Muscle layer of duodenum (tissue), 2 donors: ENCODE results near the gene MRPS18A.

Experiments
- H3K27ac ChIP-seq: one replicate; pipeline ENCODE4 v1.7.0; 2013; ENCODE audit warnings: mild to moderate bottlenecking, low read length
- H3K27me3 ChIP-seq: one replicate; pipeline ENCODE4 v1.7.0; 2013; ENCODE audit warnings: low read depth, mild to moderate bottlenecking, control low read depth, low read length
- H3K36me3 ChIP-seq, 2 donors: one replicate each; pipeline ENCODE4 v1.7.0; 2013; ENCODE audit warnings: low read length in 2 of 2, control low read depth in 1 of 2, mild to moderate bottlenecking in 1 of 2; ENCODE audit not compliant: insufficient read depth in 2 of 2, control insufficient read depth in 1 of 2
- H3K4me1 ChIP-seq, 2 donors: one replicate each; pipeline ENCODE4 v1.7.0; 2013; ENCODE audit warnings: low read length in 2 of 2, mild to moderate bottlenecking in 2 of 2, control low read depth in 1 of 2, moderate library complexity in 1 of 2; ENCODE audit not compliant: insufficient read depth in 2 of 2, control insufficient read depth in 1 of 2
- H3K4me3 ChIP-seq, 2 donors: one replicate each; pipeline ENCODE4 v1.7.0; 2013; ENCODE audit warnings: low read length in 2 of 2, low read depth in 1 of 2, mild to moderate bottlenecking in 1 of 2
- H3K9me3 ChIP-seq, 2 donors: one replicate each; pipeline ENCODE4 v1.7.0; 2013; ENCODE audit warnings: low read length in 2 of 2, control low read depth in 1 of 2, mild to moderate bottlenecking in 1 of 2; ENCODE audit not compliant: control insufficient read depth in 1 of 2
- donor health status: healthy.

MRPS18A gene

GRCh38 chr6:43725643-43726580, 38.3 kb upstream of the MRPS18A start:
- H3K4me1 ChIP-seq: peaks cover 0 to 7% of the 10 kb centered on the region in 2 donors
- no peaks in the 10 kb centered on the region for H3K27me3 ChIP-seq
- no peak overlapping the region for H3K4me3 ChIP-seq
- no peaks in the 10 kb centered on the region for H3K36me3 ChIP-seq
- no peaks in the 10 kb centered on the region for H3K9me3 ChIP-seq
- no peak overlapping the region for H3K27ac ChIP-seq

- Histone ChIP-seq H3K36me3 (no peaks in the 10 kb centered on the region), H3K27ac (no peak overlapping the region), H3K27me3 (no peaks in the 10 kb centered on the region), H3K4me1 (peaks cover 0 to 7% of the 10 kb centered on the region in 2 donors), H3K4me3 (no peak overlapping the region), H3K9me3 (no peaks in the 10 kb centered on the region)
Observed at GRCh38 chr6:43724914-43725642, 37.5 kb upstream of the MRPS18A start.

DNA sequence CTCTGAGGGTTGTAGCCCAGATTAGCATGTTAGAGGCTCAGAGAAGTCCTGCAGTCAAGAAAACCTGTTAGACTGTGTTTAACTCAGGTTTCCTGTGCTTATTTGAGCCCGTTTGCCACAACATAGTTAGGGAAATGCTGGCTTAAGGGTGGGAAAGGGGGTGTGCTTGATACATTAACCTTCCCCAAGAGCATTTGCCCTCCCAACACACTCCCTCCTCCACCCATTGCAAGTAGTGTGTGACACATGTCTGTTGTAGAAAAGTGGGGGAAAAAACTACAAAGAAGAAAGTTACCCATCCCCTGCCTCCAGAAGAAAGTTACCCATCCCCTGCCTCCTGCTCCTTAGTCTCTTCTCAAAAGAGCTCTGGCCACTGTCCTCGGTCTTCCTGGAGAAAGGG, 36.8 kb upstream of the MRPS18A start:
- no peaks in the 10 kb centered on the region for H3K27me3 ChIP-seq
- H3K4me3 ChIP-seq: no peak overlapping the region
- no peak overlapping the region for H3K27ac ChIP-seq
- H3K36me3 ChIP-seq: no peaks in the 10 kb centered on the region
- peaks cover 0 to 7% of the 10 kb centered on the region in 2 donors for H3K4me1 ChIP-seq
- no peaks in the 10 kb centered on the region for H3K9me3 ChIP-seq

DNA sequence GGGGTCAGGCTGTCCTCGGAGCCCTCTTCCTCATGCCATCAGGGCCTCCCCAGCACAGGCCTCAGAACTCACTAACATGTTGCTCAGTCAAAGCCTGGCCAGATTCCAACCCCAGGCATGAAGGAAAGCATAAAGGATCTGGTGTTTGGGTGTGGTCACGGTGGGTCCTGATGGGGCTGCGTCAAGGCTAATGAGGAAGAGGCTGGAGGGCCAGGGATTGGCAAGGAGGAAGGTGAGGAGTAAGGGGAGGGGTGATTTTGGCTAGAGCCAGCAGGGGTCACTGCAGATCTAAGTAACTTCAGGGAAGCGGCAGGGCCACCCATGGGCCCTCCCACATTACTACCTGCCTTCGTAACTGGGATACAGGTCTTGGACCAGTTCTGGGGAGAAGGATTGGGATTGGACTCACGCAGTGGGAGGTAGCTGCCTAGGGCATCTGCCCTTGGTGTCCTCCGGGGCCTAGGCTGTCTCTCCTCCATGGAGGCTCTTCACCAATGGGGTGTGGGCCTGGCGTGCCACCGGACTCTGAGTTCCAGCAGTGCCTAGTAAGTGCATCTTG, 36.2 kb upstream of the MRPS18A start:
- Histone ChIP-seq H3K4me1 (peaks cover 0 to 7% of the 10 kb centered on the region in 2 donors), H3K9me3 (no peaks in the 10 kb centered on the region), H3K36me3 (no peaks in the 10 kb centered on the region), H3K4me3 (no peak overlapping the region), H3K27me3 (no peaks in the 10 kb centered on the region), H3K27ac (no peak overlapping the region)

DNA sequence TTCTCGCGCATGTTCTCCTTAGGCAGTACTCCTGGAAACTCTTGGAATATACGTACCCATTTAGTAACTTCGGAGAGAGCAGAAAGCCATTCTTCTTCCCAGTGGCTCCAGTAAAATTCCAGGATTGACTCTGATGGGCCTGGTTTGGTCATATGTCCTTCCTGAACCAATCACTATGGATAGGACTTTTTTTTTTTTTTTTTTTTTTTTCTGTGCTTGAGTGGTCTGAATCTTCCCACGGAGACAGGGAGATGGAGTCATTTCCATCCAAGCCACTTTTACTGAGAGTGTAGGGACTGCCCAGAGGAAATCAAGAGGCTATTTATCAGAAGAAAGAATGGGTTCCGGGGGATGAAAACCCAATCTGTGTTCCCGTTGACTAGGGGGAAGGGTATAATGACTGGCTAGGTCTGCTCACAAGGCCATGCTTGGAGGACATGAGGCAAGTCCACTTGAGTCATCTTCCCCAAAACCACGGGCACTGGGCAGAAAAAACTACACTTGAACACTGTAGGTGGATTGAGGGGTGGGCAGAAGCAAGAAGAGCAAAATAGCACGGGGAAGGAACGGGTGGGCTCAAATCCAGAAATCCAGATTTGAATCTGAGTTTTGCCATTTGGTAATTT, 35.4 kb upstream of the MRPS18A start:
- no peaks in the 10 kb centered on the region for H3K36me3 ChIP-seq
- no peak overlapping the region for H3K4me3 ChIP-seq
- no peak overlapping the region for H3K27ac ChIP-seq

GRCh38 chr6:43720999-43721398, 33.4 kb upstream of the MRPS18A start:
- Histone ChIP-seq H3K27me3 (no peaks in the 10 kb centered on the region), H3K4me1 (peaks cover 0 to 10% of the 10 kb centered on the region in 2 donors)

More for the DNA sequence above, 35.4 kb upstream of the MRPS18A start:
- no peaks in the 10 kb centered on the region for H3K9me3 ChIP-seq
- no peaks in the 10 kb centered on the region for H3K27me3 ChIP-seq
- peaks cover 0 to 7% of the 10 kb centered on the region in 2 donors for H3K4me1 ChIP-seq

GRCh38 chr6:43719511-43719910, 31.9 kb upstream of the MRPS18A start:
- H3K9me3 ChIP-seq: no peaks in the 10 kb centered on the region
- no peaks in the 10 kb centered on the region for H3K36me3 ChIP-seq
- H3K4me3 ChIP-seq: no peak overlapping the region
- peaks cover 0 to 4% of the 10 kb centered on the region in 2 donors for H3K4me1 ChIP-seq
- no peaks in the 10 kb centered on the region for H3K27me3 ChIP-seq
- no peak overlapping the region for H3K27ac ChIP-seq

More at GRCh38 chr6:43720999-43721398, 33.4 kb upstream of the MRPS18A start:
- H3K27ac ChIP-seq: no peak overlapping the region
- H3K36me3 ChIP-seq: no peaks in the 10 kb centered on the region
- no peaks in the 10 kb centered on the region for H3K9me3 ChIP-seq
- H3K4me3 ChIP-seq: no peak overlapping the region

- Histone ChIP-seq H3K4me1 (peaks cover 0 to 4% of the 10 kb centered on the region in 2 donors), H3K4me3 (no peak overlapping the region), H3K36me3 (no peaks in the 10 kb centered on the region), H3K27me3 (no peaks in the 10 kb centered on the region), H3K27ac (no peak overlapping the region), H3K9me3 (no peaks in the 10 kb centered on the region)
Observed at GRCh38 chr6:43718387-43719105, 31.0 kb upstream of the MRPS18A start.

DNA sequence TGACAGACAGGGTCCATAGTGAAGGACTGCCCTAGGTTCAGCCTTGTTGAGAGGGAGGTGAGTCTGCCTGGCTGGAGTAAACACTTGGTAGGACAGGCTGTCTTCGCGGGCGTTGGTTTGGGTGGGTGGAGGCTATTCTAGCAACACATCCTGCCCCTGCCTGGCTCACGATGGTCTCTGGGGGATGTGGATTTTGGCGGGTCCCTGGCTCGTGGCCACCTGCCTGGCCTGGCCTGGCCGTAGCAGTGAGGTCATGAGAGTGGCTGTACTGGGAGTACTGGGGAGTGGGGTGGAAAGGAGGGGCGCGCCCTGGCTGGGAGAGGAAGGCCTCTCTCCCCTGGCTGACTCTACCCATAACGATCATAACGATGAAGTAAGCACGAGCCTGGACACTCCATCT, 30.2 kb upstream of the MRPS18A start:
- Histone ChIP-seq H3K4me1 (peaks cover 0 to 4% of the 10 kb centered on the region in 2 donors), H3K27me3 (no peaks in the 10 kb centered on the region), H3K4me3 (no peak overlapping the region), H3K9me3 (no peaks in the 10 kb centered on the region), H3K27ac (no peak overlapping the region), H3K36me3 (no peaks in the 10 kb centered on the region)

GRCh38 chr6:43717389-43717788, 29.8 kb upstream of the MRPS18A start:
- no peaks in the 10 kb centered on the region for H3K27me3 ChIP-seq
- H3K36me3 ChIP-seq: no peaks in the 10 kb centered on the region
- H3K4me1 ChIP-seq: peaks cover 0 to 4% of the 10 kb centered on the region in 2 donors
- no peak overlapping the region for H3K4me3 ChIP-seq
- H3K9me3 ChIP-seq: no peaks in the 10 kb centered on the region
- H3K27ac ChIP-seq: no peak overlapping the region
